ENCODE results near the gene ZDHHC12. TPM values are rescaled to one million over a fixed set of nuclear protein-coding genes. Genes with fewer than 3 reads are reported as not detected.

The ZDHHC12 gene
- total RNA-seq, 4 donors from 2014 or later, result 35.6 to 190 (median 123) TPM

DNA sequence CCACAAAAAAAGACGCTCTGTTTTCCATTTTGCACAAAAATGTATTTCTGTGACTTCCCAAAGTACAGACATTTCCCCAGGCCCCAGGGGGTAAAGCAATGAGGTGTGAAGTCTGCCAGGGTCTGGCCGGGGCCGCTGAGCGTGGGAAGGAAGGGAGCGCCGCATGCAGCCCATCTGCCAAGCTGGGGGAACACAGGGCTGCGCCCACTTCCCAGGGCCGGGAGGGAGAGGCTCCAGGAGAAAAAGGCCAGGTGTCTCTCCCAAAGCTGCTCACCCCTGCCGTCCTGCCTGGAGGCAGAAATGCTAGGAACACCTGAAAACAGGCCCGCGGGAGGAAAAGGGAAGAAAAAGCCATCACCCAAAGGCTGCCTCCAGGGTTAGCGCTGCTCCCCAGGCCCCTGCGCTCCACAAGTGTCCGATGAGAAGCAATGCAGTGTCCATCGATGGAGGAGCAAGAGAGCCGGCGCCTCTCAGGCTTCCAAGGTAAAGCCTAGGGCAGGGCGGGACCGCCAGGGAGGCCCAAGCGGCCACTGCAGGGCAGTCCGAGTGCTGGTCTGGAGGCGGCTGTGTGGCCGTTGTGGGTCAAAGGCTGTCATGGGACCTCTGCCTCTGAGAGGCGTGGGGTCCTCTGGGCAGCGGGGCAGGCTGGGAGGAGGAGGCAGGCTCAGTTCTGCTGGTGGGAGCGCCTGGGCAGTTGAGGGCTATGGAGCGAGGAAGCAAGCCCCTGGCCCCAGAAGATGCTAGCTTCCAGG, 6.0 kb upstream of the ZDHHC12 start:
- TF ChIP-seq EP300 (IDR thresholded peaks at IDR 0.05; ENCODE audit: low read depth) (no peak), POLR2AphosphoS5 (IDR thresholded peaks at IDR 0.05) (no peak), POLR2A (IDR thresholded peaks at IDR 0.05) (no peak)
- TF ChIP-seq, protein P1, sequence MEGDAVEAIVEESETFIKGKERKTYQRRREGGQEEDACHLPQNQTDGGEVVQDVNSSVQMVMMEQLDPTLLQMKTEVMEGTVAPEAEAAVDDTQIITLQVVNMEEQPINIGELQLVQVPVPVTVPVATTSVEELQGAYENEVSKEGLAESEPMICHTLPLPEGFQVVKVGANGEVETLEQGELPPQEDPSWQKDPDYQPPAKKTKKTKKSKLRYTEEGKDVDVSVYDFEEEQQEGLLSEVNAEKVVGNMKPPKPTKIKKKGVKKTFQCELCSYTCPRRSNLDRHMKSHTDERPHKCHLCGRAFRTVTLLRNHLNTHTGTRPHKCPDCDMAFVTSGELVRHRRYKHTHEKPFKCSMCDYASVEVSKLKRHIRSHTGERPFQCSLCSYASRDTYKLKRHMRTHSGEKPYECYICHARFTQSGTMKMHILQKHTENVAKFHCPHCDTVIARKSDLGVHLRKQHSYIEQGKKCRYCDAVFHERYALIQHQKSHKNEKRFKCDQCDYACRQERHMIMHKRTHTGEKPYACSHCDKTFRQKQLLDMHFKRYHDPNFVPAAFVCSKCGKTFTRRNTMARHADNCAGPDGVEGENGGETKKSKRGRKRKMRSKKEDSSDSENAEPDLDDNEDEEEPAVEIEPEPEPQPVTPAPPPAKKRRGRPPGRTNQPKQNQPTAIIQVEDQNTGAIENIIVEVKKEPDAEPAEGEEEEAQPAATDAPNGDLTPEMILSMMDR (IDR thresholded peaks at IDR 0.05), result no peak
- in situ Hi-C loops (cut with MboI; ENCODE audit: low pct_ligation_motif_present in 1 of 4, low pct_unique_long_range_greater_than_20kb in 1 of 4, low sequenced_read_pairs in 3 of 4) (no loop called here), intact Hi-C loops (cut with DNase I; ENCODE audit: low total_unique reads) (no loop called here)
- peaks cover 0 to 11% (median 4%) of the 10 kb centered on the region in 4 donors for H3K36me3 ChIP-seq
- H3K4me3 ChIP-seq, result no peak overlapping the region
- peaks cover 0 to 3% (median 0%) of the 10 kb centered on the region in 4 donors for H3K4me1 ChIP-seq
- no peaks in the 10 kb centered on the region for H3K27me3 ChIP-seq
- no peaks in the 10 kb centered on the region for H3K9me3 ChIP-seq
- 92 to 100% methylated on average over 1 to 27 of the region's 27 CpGs for WGBS, 2 donors (ENCODE audit: low coverage in 1 of 2)
- no peak overlapping the region for H3K27ac ChIP-seq
- DNase-seq, result no peak

DNA sequence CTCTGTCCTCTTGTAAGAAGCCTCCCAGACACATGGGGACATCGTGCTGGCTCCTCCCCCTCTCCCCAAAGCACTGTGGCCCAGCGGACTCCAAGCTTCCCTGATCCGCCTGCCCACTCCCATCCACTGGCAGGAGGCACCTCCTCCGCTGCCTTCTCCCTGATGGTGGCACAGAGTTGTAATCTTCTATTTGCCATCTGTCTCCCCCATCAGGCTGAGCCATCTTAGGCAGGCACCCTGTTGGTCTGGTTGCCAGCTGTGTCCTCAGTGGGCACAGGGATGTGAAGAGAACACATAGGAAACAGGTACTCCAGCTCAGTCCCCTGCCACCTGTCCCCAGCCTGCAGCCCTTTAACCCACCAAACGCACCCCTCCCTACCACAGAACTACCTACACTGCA, 5.4 kb upstream of the ZDHHC12 start:
- no peak overlapping the region for H3K27ac ChIP-seq
- no peaks in the 10 kb centered on the region for H3K9me3 ChIP-seq
- TF ChIP-seq, protein P1 (IDR thresholded peaks at IDR 0.05), result no peak
- TF ChIP-seq POLR2AphosphoS5 (IDR thresholded peaks at IDR 0.05) (no peak), EP300 (IDR thresholded peaks at IDR 0.05; ENCODE audit: low read depth) (no peak), POLR2A (IDR thresholded peaks at IDR 0.05) (no peak)
- peaks cover 0 to 9% (median 4%) of the 10 kb centered on the region in 4 donors for H3K4me1 ChIP-seq
- intact Hi-C loops (cut with DNase I; ENCODE audit: low total_unique reads), result no loop called here
- no peaks in the 10 kb centered on the region for H3K27me3 ChIP-seq
- DNase-seq, result no peak
- peaks cover 0 to 11% (median under 1%) of the 10 kb centered on the region in 4 donors for H3K36me3 ChIP-seq
- WGBS, 2 donors (ENCODE audit: low coverage in 1 of 2), result 83% methylated on average over 5 of the region's 5 CpGs; no CpG with 5 or more reads in 1 of the 2 donors
- no peak overlapping the region for H3K4me3 ChIP-seq
- in situ Hi-C loops (cut with MboI; ENCODE audit: low pct_ligation_motif_present in 1 of 4, low pct_unique_long_range_greater_than_20kb in 1 of 4, low sequenced_read_pairs in 3 of 4), result no loop called here

DNA sequence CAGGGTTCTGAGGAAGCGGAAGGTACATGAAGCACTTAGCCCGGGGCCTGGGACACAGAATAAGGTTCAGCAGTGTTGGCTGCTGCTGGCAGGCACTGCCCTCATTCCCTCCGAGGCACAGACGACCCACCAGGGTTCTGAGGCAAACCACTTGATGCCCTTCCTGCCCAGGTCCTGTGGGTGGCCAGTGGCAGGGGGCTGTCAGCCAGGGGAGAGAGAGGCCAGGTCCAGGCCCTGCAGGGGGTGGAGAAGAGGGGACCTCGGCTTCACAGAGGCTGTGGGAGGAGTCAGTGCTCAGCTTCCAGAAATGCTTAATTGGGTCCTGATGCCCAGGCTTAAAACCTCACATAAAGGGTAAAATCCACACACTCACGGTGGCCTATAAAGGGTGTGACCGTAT, 4.4 kb upstream of the ZDHHC12 start:
- Histone ChIP-seq H3K27me3 (no peaks in the 10 kb centered on the region), H3K36me3 (peaks cover 0 to 11% (median 0%) of the 10 kb centered on the region in 4 donors), H3K9me3 (no peaks in the 10 kb centered on the region), H3K4me3 (no peak overlapping the region), H3K4me1 (peaks cover 0 to 12% (median 8%) of the 10 kb centered on the region in 4 donors), H3K27ac (no peak overlapping the region)
- TF ChIP-seq EP300 (IDR thresholded peaks at IDR 0.05; ENCODE audit: low read depth), result no peak
- no peak for TF ChIP-seq POLR2A (IDR thresholded peaks at IDR 0.05)
- TF ChIP-seq, protein P1 (IDR thresholded peaks at IDR 0.05), result no peak
- TF ChIP-seq POLR2AphosphoS5 (IDR thresholded peaks at IDR 0.05), result no peak
- intact Hi-C loops (cut with DNase I; ENCODE audit: low total_unique reads) (no loop called here), in situ Hi-C loops (cut with MboI; ENCODE audit: low pct_ligation_motif_present in 1 of 4, low pct_unique_long_range_greater_than_20kb in 1 of 4, low sequenced_read_pairs in 3 of 4) (no loop called here)
- DNase-seq, result no peak
- 78 to 100% methylated on average over 3 to 7 of the region's 7 CpGs for WGBS, 2 donors (ENCODE audit: low coverage in 1 of 2)

DNA sequence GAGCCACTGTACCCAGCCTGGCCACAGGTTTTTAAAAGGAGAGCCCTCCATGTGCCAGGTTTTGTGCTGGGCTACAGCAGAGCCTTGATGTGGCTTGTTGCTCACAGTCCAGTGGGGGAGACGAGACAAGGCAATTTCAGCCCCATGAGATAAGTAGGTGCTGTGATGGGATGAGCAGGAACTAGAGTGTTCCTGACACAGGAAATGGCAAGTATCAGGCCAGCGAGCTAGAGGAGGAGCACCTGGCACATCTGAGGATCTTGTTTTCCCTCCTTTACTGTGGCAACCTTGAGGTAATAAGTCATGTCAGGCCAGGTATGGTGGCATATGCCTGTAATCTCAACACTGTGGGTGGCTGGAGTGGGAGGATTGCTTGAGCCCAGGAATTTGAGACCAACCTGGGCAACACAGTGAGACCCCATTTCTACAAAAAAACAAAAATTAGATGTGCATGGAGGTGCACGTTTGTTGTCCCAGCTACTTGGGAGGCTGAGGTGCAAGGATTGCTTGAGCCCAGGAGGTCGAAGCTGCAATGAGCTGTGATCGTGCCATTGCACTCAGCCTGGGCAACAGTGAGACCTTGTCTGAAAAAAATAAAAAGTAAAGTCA, 3.8 kb upstream of the ZDHHC12 start:
- Histone ChIP-seq H3K9me3 (no peaks in the 10 kb centered on the region), H3K4me1 (peaks cover 0 to 17% (median 13%) of the 10 kb centered on the region in 4 donors), H3K27me3 (no peaks in the 10 kb centered on the region), H3K27ac (no peak overlapping the region), H3K36me3 (peaks cover 0 to 9% (median 0%) of the 10 kb centered on the region in 4 donors), H3K4me3 (no peak overlapping the region)
- intact Hi-C loops (cut with DNase I; ENCODE audit: low total_unique reads) (no loop called here), in situ Hi-C loops (cut with MboI; ENCODE audit: low pct_ligation_motif_present in 1 of 4, low pct_unique_long_range_greater_than_20kb in 1 of 4, low sequenced_read_pairs in 3 of 4) (no loop called here)
- WGBS, 2 donors (ENCODE audit: low coverage in 1 of 2), result 86% methylated on average over 5 of the region's 5 CpGs; no CpG with 5 or more reads in 1 of the 2 donors
- no peak for DNase-seq
- TF ChIP-seq POLR2A (IDR thresholded peaks at IDR 0.05) (no peak), EP300 (IDR thresholded peaks at IDR 0.05; ENCODE audit: low read depth) (no peak), POLR2AphosphoS5 (IDR thresholded peaks at IDR 0.05) (no peak)
- TF ChIP-seq, protein P1 (IDR thresholded peaks at IDR 0.05), result no peak
